Omental fat pad (tissue), 4 donors: ENCODE data around the gene ZNF362. TPM values are rescaled to one million over a fixed set of nuclear protein-coding genes. Genes with fewer than 3 reads are reported as not detected.
A peak's percentile ranks its signal among the peaks of the same experiment; 100 is the strongest.

Experiments
- ATAC-seq: fragments of 150-250 bp; one replicate; pipeline ENCODE4 v1.9.1; 2016; ENCODE audit warnings: mild to moderate bottlenecking, moderate library complexity; ENCODE audit not compliant: low FRiP score
- DNase-seq: peaks from one replicate; pipeline ENCODE4 v3.0.0-alpha.2; 2019; ENCODE audit warnings: low spot score
- total RNA-seq, 4 donors: library from RNA; depleted of rRNA; stranded (reverse); fragments of >200 nt; gene quantifications; one replicate each; pipeline ENCODE4 v1.1.0, GENCODE V29; 2016
- TF ChIP-seq, protein P1 (sequence below), 3 donors: fragments of 450-650 bp; IDR thresholded peaks; one replicate each; pipeline ENCODE4 v1.5.1; 2016 to 2017; ENCODE audit warnings: antibody characterized with exemption in 3 of 3, mild to moderate bottlenecking in 3 of 3, moderate library complexity in 2 of 3

The ZNF362 gene
- total RNA-seq, 4 donors from 2014 or later = 10.4 to 13.9 (median 11.2) TPM

DNA sequence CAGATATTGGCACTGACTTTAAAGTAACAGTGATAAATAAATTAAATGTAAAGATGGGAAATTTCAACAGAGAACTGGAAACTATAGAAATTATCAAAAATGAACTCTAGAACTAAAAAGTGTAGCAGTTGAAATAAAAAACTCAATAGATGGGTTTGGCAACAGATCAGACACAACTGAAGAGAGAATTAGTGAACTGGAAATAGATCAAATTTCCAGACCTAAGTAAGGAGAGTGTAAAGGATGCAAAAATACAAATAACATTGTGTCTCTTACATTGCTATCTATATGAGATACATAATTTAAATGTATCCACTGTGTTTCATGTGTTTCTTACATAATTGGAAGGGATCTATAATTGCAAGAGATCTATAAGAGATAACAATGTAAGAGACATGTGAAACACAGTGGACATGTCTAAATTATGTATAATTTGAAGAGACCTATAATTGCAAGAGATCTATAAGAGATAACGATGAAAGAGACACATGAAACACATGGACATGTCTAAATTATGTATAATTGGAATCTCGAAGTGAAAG, 32.1 kb upstream of the ZNF362 start:
- DNase-seq = no peak
- no peak for ATAC-seq
- TF ChIP-seq, protein P1, sequence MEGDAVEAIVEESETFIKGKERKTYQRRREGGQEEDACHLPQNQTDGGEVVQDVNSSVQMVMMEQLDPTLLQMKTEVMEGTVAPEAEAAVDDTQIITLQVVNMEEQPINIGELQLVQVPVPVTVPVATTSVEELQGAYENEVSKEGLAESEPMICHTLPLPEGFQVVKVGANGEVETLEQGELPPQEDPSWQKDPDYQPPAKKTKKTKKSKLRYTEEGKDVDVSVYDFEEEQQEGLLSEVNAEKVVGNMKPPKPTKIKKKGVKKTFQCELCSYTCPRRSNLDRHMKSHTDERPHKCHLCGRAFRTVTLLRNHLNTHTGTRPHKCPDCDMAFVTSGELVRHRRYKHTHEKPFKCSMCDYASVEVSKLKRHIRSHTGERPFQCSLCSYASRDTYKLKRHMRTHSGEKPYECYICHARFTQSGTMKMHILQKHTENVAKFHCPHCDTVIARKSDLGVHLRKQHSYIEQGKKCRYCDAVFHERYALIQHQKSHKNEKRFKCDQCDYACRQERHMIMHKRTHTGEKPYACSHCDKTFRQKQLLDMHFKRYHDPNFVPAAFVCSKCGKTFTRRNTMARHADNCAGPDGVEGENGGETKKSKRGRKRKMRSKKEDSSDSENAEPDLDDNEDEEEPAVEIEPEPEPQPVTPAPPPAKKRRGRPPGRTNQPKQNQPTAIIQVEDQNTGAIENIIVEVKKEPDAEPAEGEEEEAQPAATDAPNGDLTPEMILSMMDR (IDR thresholded peaks at IDR 0.05) = no peak

DNA sequence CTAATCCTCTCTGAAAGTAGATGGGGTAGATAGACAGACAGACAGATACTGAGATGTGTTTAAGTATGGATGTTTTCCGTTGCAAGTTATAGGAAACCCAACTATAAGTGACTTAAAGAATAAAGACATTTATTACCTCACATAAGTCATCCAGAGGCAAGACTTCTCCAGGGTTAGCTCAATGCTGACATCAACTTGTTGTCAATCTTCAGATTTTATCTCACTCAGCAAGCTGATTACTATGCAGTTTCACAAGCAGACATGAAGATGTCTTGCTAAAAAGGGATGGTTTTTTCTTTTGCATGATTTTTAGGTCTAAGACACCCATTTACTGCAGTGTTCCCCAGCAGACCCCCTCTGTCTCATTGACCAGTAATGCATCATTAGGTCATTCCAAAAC, 30.7 kb upstream of the ZNF362 start:
- ATAC-seq = no peak
- no peak for DNase-seq
- TF ChIP-seq, protein P1 (IDR thresholded peaks at IDR 0.05) = no peak

DNA sequence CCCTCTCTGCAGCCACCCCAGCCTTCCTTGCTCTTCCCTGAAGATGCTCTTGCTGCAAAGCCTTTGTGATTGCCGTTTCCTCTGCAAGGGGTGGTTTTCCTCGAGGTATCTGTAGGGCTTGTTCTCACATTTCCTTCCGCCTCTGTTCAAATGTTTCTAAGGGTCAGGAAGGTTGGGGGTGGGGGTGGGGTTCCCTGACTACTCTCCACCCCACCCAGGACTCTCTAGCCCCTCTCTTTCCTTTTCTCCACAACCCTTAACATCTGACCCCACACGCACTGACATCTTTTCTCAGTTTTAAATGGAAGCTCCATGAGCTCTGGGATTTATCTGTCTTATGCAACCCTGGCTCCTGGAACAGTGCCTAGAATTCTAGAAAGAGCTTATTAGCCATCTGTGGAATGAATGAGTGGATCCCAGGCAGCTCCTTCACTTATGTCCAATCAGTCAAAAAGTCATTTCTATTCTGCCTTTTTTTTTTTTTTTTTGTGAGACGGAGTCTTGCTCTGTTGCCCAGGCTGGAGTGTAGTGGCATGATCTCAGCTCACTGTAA, 27.3 kb upstream of the ZNF362 start:
- peak; percentile 43 for DNase-seq
- TF ChIP-seq, protein P1 (IDR thresholded peaks at IDR 0.05) = no peak
- ATAC-seq = peak; percentile 72

DNA sequence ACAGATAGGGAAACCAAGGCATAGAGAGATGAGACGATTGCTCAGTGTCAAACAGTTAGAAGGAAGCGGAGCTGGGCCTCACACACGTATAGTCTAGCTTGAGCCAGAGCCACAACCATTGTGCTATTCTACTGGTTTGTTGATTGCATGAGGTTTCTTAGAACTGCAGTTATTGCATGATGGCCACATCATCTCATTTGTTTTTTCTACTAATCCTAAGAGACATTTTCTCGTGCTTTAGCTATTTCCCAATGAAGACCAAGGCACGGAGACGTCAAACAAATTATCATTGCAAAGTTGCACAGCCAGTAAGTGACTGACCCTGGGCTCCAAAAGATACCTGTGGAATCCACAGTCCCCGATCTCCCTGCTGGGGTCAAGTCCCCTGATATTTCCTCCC, 25.1 kb upstream of the ZNF362 start:
- DNase-seq (no peak), ATAC-seq (no peak)
- TF ChIP-seq, protein P1 (IDR thresholded peaks at IDR 0.05) = no peak

DNA sequence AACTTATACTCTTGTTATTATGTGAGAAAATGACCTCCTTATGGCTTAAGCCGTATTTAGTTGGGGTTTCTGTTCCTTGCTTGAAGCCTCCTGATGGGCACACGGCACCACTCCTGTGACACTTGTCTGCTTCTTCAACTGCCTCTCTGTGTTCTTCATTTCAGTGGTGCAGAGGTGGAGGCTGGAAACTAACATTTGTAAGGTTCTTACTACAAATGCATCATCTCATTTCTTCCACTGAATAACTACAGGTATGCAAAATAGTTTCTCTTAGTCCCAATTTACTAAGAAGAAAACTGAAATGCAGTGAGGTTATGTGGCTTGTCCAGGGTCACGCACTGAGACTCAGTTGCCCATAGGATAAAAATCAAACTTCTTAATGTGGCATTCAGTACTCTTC, 23.6 kb upstream of the ZNF362 start:
- DNase-seq (no peak), ATAC-seq (no peak)
- TF ChIP-seq, protein P1 (IDR thresholded peaks at IDR 0.05) = no peak

DNA sequence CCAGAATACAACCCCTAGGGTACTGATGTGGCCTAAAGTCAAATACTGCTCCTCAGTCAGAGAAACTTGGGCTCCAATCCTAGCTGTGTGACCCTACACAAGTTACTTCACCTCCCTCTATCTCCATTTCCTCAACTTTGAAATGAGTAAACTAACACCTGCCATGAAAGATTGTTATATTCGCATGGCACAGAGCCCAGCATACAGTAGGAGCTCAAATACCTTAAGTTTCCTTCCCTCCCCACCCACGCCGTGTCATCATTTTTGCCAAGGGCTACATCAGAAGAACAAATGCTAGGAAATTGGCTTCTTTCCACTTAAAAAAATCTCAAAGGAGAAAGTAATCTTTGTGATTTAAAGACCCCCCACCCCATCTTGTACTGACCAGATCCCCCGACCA, 22.2 kb upstream of the ZNF362 start:
- TF ChIP-seq, protein P1 (IDR thresholded peaks at IDR 0.05) = no peak
- DNase-seq = no peak
- no peak for ATAC-seq

DNA sequence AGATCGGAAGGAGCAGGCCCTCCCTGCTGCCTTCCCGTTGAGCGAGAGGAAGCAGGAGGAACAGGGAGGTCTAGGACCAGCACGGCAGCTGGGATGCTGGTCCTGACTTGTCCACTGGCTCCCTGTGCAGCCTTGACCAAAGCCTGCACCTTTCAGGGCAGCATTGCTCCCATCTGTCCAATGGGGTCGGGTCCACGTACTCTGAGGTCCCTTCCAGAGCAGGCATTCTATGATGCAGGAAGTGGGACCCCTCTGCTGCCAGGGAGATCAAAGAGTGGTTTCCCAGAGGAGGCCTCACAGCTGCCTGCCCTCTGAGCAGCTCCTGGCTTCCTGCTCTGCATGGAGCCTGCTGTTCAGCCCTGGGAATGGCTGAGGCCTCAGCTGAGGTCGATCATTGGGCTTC, 21.7 kb upstream of the ZNF362 start:
- TF ChIP-seq, protein P1 (IDR thresholded peaks at IDR 0.05) = no peak
- no peak for ATAC-seq
- no peak for DNase-seq
